Right ventricle myocardium inferior (tissue), 1 donor: Measurements from ENCODE around the gene CCL22. TPM values are rescaled to one million over a fixed set of nuclear protein-coding genes. Genes with fewer than 3 reads are reported as not detected.
"Not testable (repeated sequence)": the region's sequence is repeated elsewhere in the genome, so short reads cannot be mapped to it uniquely, and the experiment has no call there.

Source experiments
- ATAC-seq: fragments of 200-7000 bp; cut with Tn5 transposase; one replicate; pipeline ENCODE4 v1.9.1; 2020; ENCODE audit warnings: mild to moderate bottlenecking, moderate library complexity
- DNase-seq: peaks from one replicate; pipeline ENCODE4 v3.0.0; 2021; ENCODE audit errors: missing footprints
- intact Hi-C: fragments of 100-400 bp; cut with DNase I; formaldehyde crosslinking; loops from one replicate; pipeline ENCODE4 v1.11.0; 2022
- total RNA-seq: library from RNA; stranded (reverse); fragmentation: NEBNext Ultra II Directional; extraction: Animal tissue kit (Norgen Biotek cat#: 25700); gene quantifications from one replicate; pipeline ENCODE4 v1.2.1, GENCODE V29; 2021
- donor health status: DM: no; HTN: yes; CAD: no; lungs with severe emphysema.

Gene CCL22
- total RNA-seq, 1 donor from 2014 or later: not detected

- intact Hi-C loops: loop anchor here (2.0 to 5.0 kb wide), 2 partner anchors 35 to 70 kb away; no protein-coding TSS in a partner anchor
- no peak for DNase-seq
- ATAC-seq: peak; percentile 65
These were observed 14.0 kb downstream of the CCL22 start, which contains the start of gene CX3CL1 for GRCh38 chr16:57372372-57373116. Gene CX3CL1 (plus strand): TSS chr16:57372490. CDS start chr16:57372569, 79 bp downstream.

DNA sequence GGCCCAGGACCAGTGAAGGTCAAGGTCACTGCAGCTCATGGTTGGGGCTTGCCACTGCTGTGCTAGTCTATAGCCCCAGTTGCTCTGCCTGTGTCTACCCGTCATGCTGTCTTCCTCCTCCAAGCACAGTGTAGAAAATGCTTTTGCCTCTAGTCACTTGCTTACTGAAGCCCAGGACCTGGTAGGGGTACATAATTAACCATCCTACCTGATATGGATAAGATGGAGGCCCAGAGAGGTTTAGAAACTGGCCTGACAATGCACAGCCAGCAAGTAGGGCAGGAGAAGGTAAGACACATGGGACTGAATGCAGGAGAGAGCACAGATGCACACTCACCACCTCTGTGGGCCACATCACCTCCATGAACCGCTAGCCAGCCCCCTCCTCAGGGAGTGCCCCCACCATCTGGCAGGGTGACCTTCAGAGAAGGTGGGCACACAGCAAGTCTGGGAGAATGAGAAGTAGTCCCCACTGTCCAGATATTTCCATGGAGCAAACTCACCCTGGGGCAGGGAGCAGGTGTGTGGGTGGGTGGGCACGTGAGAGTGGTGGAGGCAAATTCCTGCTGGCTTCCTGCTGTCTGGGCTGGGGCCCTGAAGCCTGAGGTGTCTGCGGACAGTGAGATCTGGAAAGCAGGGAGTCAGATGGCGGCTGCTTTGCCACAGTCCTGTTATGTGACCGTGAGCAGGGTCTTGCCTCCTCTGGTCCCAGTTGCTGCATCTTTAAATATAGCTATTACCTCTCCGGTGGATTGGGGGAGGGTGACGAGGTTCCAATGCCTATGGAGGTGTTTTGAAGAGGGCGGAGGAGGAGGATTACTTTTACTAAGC lies 14.7 kb downstream of the CCL22 start:
- DNase-seq (no peak), ATAC-seq (peak; percentile 19)
- intact Hi-C loops: loop anchor here (2.0 to 5.0 kb wide), 2 partner anchors 34 to 71 kb away; no protein-coding TSS in a partner anchor

DNA sequence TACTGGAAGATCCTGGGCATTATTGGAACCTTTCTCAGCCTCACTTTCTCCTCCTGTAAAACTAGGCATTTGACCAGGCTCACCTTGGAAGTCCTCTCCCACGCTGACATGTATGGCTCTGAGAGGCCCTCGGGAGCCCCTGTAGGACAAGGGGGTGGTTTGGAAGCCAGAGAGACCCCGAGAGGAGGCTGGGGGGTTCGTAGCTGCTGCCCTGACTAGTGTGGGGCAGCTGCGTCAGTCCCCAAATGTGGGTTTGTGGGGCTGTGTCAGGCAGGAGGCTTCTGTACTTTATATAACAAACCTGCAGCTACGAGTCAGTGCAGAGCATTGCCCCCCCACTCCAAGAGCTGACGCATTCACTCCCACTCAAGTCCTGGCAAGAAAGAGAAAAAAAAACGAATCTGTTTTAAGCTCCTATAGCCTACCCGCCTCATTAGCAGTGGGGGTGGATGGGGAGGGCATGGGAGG lies 15.5 kb downstream of the CCL22 start:
- ATAC-seq (no peak), DNase-seq (no peak)
- intact Hi-C loops: loop anchor here (5.0 kb wide), 1 partner anchor 33 kb away; no protein-coding TSS in a partner anchor

DNA sequence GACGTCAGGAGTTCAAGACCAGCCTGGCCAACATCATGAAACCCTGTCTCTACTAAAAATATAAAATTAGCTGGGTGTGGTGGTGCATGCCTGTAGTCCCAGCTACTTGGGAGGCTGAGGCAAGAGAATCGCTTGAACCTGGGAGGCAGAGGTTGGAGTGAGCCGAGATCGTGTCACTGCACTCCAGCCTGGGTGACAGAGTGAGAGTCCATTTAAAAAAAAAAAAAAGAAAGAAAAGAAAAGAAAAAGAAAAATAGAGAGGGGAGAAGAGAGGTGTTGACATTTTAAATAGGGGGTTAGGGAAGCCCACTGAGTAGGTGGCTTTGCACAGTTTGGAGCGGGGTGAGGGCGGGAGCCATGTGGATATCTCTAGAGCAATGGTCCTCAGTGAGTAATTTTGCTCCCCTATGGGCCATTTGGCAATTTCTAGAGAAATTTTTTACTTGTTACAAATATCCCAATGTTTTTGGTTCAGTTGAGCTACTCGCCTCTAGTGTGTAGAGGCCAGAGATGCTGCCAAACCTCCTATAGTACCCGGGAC lies 16.4 kb downstream of the CCL22 start:
- not testable (repeated sequence) for ATAC-seq, DNase-seq
- intact Hi-C loops: loop anchor here (5.0 kb wide), 1 partner anchor 32 kb away; no protein-coding TSS in a partner anchor

DNA sequence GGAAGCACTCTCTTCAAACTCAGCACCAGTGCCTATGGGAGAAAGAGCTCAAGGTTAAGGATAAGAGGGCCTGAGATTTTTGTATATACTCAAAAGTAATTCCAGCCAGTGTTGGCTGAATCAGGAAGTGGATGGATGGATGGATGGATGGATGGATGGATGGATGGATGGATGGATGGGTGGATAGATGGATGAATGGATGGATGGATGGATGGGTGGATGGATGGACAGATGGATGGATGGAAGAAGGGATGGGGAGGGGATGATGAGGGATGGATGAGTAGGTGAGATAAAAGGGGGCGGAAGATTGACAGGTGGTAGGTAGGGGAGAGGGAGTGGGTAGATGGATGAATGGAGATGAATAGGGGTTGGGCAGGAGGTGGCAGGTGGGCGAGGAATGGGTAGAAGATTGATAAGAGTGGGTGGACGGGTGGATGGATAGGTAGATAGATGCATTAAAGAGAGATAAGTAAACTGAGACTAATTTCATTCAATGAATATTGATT lies 17.8 kb downstream of the CCL22 start:
- DNase-seq (no peak), ATAC-seq (no peak)
- intact Hi-C loops: no loop called here

DNA sequence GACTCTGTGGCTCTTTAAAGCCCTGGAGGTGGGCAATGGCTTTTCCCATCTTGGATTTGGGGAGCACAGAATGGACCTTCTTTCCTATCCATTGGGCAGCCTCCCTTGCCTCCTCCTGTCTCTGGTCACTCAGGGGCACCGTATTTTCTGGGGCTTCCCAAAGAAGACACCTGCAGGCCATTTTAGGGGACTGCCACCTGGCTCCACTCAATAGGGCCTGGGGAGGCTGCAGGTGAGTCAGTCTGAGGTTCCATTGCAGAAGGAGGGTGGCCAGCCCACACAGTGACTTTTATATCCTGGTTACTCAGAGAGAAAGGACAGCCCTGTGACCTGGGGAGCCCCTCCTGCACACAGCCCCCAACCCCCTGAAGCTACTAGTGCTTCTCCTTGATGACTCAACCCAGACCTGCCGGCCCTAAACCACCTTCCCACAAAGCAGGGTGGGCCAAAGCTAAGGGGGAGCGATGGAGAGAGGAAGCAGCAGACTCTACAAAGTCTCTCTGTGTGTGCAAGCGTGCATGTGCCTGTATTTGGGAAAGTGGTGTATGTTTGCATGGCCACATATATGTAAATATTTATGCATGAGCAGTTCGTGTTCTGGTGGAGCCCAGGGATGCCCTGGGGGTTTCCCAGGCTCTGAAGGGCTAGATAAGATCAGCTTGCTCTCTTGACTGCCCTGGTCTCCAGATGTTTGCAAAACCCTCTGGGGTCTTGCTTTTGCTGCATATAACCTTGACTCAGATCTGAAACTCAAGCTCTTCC lies 18.7 kb downstream of the CCL22 start:
- intact Hi-C loops: no loop called here
- DNase-seq: no peak
- no peak for ATAC-seq

DNA sequence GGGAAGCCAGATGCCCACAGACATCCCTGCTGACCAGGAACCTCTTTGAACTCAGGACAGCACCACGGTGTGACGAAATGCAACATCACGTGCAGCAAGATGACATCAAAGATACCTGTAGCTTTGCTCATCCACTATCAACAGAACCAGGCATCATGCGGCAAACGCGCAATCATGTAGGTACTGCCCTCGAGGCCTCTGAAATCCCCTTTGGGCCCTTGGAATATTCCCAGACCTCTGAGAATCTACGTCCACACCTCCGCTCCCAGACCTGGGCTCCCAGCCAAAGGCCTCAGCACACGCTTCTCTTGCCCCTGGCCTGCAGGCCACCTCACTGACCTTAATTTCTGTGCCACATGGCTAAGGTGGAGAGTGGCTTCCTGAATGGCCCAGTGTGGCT lies 21.0 kb downstream of the CCL22 start:
- no peak for DNase-seq
- intact Hi-C loops: no loop called here

DNA sequence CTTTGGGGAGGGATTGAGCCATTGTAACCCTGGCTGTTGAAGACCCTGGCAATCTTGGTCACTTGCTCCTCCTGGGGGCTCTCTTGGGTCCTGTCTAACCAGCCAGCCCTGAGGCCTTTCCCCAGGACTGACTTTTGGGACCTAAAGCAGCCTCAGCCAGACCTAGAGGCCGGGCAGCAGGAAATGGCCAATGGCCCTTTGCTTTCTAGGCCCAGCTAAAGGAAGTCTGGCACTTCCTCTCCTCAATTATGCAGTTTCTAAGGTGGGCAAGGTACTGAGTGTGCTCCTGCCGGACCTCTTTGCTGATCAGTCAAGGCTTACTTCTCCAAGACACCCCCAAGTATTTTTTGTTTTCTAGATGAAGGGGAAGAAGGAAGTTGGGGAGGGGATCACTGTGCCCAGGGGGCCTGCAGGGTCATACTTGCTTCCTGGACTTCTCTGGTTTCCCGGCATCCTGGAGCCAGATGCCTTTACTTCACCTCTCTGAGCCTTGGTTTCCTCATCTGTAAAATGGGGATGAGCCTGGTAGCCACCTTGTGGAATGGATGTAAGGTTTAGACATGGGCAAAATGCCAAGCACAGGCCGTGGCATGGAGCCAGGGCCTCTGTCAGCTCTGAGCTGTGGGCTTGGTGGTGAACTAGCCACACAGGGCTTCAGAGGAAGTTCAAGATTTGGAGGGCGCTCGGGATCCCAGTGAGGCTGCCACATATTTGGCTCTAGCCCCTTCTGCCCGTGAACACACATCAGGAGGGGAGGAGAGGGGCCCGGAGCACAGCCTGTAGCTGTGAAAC lies 22.3 kb downstream of the CCL22 start:
- DNase-seq (no peak), ATAC-seq (peak; percentile 15)
- intact Hi-C loops: loop anchor here (5.0 kb wide), 1 partner anchor 36 kb away; no protein-coding TSS in a partner anchor

More for the DNA sequence above, 21.0 kb downstream of the CCL22 start:
- no peak for ATAC-seq

GRCh38 chr16:57381791-57382534 lies 23.4 kb downstream of the CCL22 start:
- intact Hi-C loops: loop anchor here (5.0 kb wide), 1 partner anchor 35 kb away; no protein-coding TSS in a partner anchor
- DNase-seq: no peak
- no peak for ATAC-seq

GRCh38 chr16:57382535-57383275 lies 24.1 kb downstream of the CCL22 start:
- intact Hi-C loops: loop anchor here (5.0 kb wide), 1 partner anchor 35 kb away; no protein-coding TSS in a partner anchor
- DNase-seq (no peak), ATAC-seq (no peak)

- ATAC-seq (no peak), DNase-seq (no peak)
- intact Hi-C loops: loop anchor here (5.0 kb wide), 1 partner anchor 34 kb away; no protein-coding TSS in a partner anchor
These were observed 25.0 kb downstream of the CCL22 start for GRCh38 chr16:57383276-57384247.

DNA sequence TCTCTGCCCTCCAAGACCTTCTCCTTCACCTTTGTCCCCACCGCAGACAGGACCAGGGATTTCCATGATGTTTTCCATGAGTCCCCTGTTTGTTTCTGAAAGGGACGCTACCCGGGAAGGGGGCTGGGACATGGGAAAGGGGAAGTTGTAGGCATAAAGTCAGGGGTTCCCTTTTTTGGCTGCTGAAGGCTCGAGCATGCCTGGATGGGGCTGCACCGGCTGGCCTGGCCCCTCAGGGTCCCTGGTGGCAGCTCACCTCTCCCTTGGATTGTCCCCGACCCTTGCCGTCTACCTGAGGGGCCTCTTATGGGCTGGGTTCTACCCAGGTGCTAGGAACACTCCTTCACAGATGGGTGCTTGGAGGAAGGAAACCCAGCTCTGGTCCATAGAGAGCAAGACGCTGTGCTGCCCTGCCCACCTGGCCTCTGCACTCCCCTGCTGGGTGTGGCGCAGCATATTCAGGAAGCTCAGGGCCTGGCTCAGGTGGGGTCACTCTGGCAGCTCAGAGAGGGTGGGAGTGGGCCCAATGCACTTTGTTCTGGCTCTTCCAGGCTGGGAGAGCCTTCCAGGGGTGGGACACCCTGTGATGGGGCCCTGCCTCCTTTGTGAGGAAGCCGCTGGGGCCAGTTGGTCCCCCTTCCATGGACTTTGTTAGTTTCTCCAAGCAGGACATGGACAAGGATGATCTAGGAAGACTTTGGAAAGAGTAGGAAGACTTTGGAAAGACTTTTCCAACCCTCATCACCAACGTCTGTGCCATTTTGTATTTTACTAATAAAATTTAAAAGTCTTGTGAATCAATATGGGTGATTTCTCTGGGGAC lies 25.9 kb downstream of the CCL22 start:
- intact Hi-C loops: loop anchor here (5.0 kb wide), 1 partner anchor 33 kb away; no protein-coding TSS in a partner anchor
- ATAC-seq (no peak), DNase-seq (no peak)

DNA sequence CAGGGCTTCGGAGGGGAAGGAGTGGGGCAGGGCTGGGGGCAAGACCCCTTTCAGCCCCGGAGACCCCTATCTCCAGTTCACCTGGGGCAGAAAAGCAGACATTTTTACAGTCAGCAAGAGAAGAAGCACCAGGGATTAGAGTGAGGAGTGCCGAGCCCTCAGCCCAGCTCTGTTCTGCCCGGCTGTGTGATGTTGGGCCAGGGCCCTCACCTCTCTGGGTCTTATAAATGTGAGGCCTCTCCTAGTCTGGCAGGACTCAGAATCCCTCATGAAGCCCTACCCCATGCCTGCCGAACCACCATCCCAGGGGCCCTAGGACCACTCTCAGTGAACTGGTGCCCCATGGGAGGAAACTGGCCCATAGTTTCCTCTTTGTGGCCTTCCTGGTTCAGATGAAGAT lies 26.5 kb downstream of the CCL22 start:
- intact Hi-C loops: no loop called here

DNA sequence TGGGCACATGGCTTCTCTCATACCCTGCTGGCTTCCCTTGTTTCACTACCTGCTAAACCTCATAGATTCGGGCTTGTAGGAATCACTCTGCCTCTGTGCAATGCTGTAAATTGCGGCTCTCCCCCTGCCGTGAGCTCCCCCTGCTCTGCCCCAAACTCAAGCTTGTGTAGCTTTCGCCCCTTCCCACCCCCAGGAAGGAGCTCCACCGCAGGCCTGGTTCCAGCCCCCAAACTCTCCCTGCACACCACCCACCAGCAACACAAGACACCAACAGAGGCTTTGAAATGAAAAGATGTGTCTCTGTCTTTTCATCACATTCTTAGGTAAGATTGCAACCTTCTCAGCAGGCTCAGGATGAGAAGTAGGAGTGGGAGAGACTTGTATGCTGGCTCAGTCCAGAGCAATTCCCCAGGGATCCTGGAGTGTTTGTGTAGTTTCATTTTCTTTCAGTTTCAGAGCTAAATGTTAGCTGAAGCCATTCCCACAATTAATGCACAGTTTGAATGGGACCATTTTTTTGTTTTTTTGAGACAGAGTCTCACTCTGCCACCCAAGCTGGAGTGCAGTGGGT lies 27.9 kb downstream of the CCL22 start:
- ATAC-seq (no peak), DNase-seq (no peak)
- intact Hi-C loops: no loop called here

More for the DNA sequence above, 26.5 kb downstream of the CCL22 start:
- DNase-seq (no peak), ATAC-seq (no peak)
